Large intestine (tissue), 3 donors: ENCODE measurements around the gene ROR2. TPM values are rescaled to one million over a fixed set of nuclear protein-coding genes. Genes with fewer than 3 reads are reported as not detected.

Experiments used
- DNase-seq, 2 donors: peaks; one replicate each; pipeline versions ENCODE4 v3.0.0 to v3.0.0-alpha.2; 2013
- H3K27ac ChIP-seq: one replicate; pipeline ENCODE4 v1.5.1; 2013; ENCODE audit warnings: low read length
- H3K27me3 ChIP-seq: 2 replicates; pipeline ENCODE4 v1.6.1; 2013; ENCODE audit warnings: low read length; ENCODE audit not compliant: control insufficient read depth, insufficient read depth
- H3K36me3 ChIP-seq: 2 replicates; pipeline ENCODE4 v1.6.1; 2013; ENCODE audit warnings: low read length; ENCODE audit not compliant: control insufficient read depth, insufficient read depth
- H3K4me1 ChIP-seq: one replicate; pipeline ENCODE4 v1.6.1; 2013; ENCODE audit warnings: low read length; ENCODE audit not compliant: control insufficient read depth, insufficient read depth
- H3K4me3 ChIP-seq: one replicate; pipeline ENCODE4 v1.5.1; 2013; ENCODE audit warnings: low read length
- H3K9me3 ChIP-seq: one replicate; pipeline ENCODE4 v1.6.1; 2013; ENCODE audit warnings: mild to moderate bottlenecking, low read depth, low read length, moderate library complexity; ENCODE audit not compliant: control insufficient read depth
- WGBS: methylation state at CpG from one replicate; pipeline ENCODE4 v1.1.5; 2013; ENCODE audit warnings: low lambda C conversion rate; ENCODE audit not compliant: insufficient coverage; 5-methylcytosine and 5-hydroxymethylcytosine counted together
- polyA plus RNA-seq: library from polyadenylated mRNA; unstranded; fragments of 120-200 nt; gene quantifications from one replicate; pipeline ENCODE4 v1.2.1, GENCODE V29; 2013

ROR2 gene
- polyA plus RNA-seq, 1 donor = 17.5 TPM

DNA sequence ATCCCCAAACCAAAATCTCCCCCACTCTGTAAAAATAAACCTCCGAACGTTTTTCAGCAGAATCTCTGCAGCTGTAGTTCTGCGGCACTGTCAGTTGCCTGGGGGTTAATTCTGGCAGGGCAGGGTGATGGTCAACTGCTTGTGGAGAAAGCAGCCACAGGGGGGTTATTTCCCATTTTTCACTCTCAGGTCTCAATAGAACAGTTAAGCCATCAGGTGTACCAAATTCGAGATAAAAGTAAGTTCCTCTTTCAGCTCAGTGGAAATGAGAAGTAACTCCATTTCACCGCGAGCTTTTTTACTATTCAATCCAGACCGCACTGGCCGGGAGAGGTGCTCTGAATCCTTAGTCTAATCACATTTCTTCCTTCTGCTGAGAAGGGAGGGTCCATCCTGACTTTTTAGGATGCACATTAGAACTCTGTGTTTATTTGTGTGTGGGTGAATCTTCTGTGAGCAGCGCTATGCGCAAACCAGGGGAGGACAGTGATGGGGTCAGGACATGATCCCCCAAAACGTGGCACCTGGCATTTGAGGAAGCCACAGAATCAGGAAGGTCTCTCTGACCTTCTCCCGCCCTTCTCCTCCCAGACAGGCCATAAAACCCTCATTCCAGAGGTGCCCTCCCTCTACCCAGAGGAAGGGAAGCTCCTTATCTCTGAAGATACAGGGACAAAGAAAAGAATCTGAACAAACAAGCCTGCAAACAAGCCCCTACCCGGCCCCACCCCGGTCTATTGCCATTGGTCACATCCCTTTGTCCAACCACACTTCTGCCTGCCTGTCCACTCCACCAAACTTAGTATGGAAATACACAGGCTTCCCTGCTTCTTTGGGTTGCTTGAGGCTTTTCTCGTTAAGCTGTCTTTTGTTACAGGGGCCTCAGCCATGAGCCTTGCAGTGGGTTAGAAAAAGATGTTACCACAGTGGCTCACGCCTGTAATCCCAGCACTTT lies 229.0 kb downstream of the ROR2 start:
- Histone ChIP-seq H3K4me3 (no peak overlapping the region), H3K27ac (no peak overlapping the region), H3K27me3 (peaks cover 4% of the 10 kb centered on the region), H3K9me3 (no peaks in the 10 kb centered on the region), H3K4me1 (no peaks in the 10 kb centered on the region), H3K36me3 (peaks cover 25% of the 10 kb centered on the region)
- no CpG with 5 or more reads among the region's 16 CpGs for WGBS
- no peak for DNase-seq

DNA sequence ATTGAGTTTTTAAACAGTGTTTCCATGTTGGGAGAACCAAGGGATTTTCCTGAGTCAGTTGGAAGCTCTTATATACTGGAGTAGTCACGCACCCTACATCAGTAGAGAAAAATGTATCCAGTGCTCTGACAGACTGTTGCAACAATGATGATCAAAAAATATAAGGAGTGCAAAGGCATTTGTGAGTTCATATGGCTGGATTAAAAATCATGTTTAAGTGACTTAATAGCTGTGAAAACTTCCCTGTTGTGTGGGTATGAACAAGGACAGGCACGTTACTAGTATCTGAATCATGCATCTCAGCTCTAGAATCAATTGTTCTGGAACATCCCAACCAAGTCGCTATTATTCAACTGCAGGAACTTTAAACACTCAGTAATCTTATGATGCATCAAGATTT lies 229.7 kb downstream of the ROR2 start:
- H3K27me3 ChIP-seq = peaks cover 4% of the 10 kb centered on the region
- peaks cover 18% of the 10 kb centered on the region for H3K36me3 ChIP-seq
- H3K4me1 ChIP-seq = no peaks in the 10 kb centered on the region
- no peak for DNase-seq
- H3K27ac ChIP-seq = no peak overlapping the region
- WGBS = 82% methylated on average over 2 of the region's 3 CpGs
- no peaks in the 10 kb centered on the region for H3K9me3 ChIP-seq
- H3K4me3 ChIP-seq = no peak overlapping the region

DNA sequence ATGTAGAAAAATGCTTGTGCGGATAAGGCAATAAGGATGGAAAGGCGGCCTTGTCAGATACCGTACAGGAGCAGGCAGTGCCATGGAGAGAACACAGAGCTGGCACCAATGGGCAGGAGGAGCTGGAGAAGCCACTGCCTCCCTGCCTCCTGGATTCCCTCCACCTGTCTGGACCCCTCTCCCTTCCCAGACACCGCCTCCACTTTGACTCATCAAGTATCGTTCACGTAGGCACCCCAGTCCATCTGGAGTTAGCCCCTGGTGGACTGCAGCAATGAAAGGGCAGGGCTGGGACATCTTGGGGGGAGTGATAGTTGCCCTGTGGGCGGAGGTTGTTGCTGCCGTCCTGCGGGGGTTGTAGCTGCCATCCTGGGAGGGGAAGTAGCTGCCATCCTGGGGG lies 232.0 kb downstream of the ROR2 start:
- H3K4me3 ChIP-seq = no peak overlapping the region
- H3K27ac ChIP-seq = no peak overlapping the region
- peaks cover 6% of the 10 kb centered on the region for H3K36me3 ChIP-seq
- peaks cover 4% of the 10 kb centered on the region for H3K9me3 ChIP-seq
- H3K27me3 ChIP-seq = peaks cover 4% of the 10 kb centered on the region
- H3K4me1 ChIP-seq = no peaks in the 10 kb centered on the region
- whole genome bisulfite sequencing = no CpG with 5 or more reads among the region's 9 CpGs
- DNase-seq = no peak

DNA sequence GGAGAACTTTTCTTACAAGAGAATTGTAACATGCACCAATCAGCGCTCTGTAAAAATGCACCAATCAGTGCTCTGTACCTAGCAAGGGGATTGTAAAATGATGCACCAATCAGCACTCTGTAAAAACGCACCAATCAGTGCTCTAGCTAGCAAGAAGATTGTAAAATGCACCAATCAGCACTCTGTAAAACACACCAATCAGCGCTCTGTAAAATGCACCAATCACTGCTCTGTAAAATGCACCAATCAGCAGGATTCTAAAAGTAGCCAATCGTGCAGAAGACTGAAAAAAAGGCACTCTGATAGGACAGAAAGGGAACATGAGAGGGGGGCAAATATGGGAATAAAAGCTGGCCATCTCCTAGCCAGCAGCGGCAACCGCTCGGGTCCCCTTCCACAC lies 233.2 kb downstream of the ROR2 start:
- H3K4me3 ChIP-seq = no peak overlapping the region
- H3K9me3 ChIP-seq = peaks cover 4% of the 10 kb centered on the region
- no peak for DNase-seq
- H3K27ac ChIP-seq = no peak overlapping the region
- H3K4me1 ChIP-seq = no peaks in the 10 kb centered on the region
- WGBS = 100% methylated on average over 3 of the region's 7 CpGs
- peaks cover 4% of the 10 kb centered on the region for H3K27me3 ChIP-seq
- no peaks in the 10 kb centered on the region for H3K36me3 ChIP-seq

DNA sequence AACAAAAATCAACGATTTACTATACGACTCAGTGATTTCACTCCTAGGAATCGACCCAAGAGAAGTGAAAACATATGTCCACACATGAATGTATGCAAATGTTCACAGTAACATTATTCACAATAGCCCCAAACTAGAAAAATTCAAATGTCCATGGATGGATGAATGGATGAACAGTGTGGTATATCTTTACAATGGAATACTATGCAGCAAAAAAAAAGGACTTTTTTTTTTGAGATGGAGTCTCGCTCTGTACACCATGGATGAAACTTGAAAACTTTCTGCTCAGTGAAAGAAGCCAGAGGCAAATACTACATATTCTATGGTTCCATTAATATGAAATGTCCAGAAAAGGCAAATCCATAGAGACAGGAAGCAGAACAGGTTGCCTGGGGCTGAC lies 233.8 kb downstream of the ROR2 start:
- peaks cover 4% of the 10 kb centered on the region for H3K9me3 ChIP-seq
- no peak overlapping the region for H3K27ac ChIP-seq

GRCh38 chr9:91714874-91715615 lies 235.0 kb downstream of the ROR2 start:
- no peaks in the 10 kb centered on the region for H3K36me3 ChIP-seq
- peak overlapping the region; percentile 35 for H3K4me3 ChIP-seq
- H3K27me3 ChIP-seq = peaks cover 4% of the 10 kb centered on the region
- DNase-seq = no peak
- WGBS = no CpG with 5 or more reads among the region's 14 CpGs
- H3K4me1 ChIP-seq = no peaks in the 10 kb centered on the region
- H3K9me3 ChIP-seq = peaks cover 8% of the 10 kb centered on the region
- no peak overlapping the region for H3K27ac ChIP-seq

More for the DNA sequence above, 233.8 kb downstream of the ROR2 start:
- whole genome bisulfite sequencing = 100% methylated on average over 3 of the region's 4 CpGs
- H3K27me3 ChIP-seq = peaks cover 4% of the 10 kb centered on the region
- H3K4me1 ChIP-seq = no peaks in the 10 kb centered on the region
- no peaks in the 10 kb centered on the region for H3K36me3 ChIP-seq
- DNase-seq = no peak
- H3K4me3 ChIP-seq = no peak overlapping the region

DNA sequence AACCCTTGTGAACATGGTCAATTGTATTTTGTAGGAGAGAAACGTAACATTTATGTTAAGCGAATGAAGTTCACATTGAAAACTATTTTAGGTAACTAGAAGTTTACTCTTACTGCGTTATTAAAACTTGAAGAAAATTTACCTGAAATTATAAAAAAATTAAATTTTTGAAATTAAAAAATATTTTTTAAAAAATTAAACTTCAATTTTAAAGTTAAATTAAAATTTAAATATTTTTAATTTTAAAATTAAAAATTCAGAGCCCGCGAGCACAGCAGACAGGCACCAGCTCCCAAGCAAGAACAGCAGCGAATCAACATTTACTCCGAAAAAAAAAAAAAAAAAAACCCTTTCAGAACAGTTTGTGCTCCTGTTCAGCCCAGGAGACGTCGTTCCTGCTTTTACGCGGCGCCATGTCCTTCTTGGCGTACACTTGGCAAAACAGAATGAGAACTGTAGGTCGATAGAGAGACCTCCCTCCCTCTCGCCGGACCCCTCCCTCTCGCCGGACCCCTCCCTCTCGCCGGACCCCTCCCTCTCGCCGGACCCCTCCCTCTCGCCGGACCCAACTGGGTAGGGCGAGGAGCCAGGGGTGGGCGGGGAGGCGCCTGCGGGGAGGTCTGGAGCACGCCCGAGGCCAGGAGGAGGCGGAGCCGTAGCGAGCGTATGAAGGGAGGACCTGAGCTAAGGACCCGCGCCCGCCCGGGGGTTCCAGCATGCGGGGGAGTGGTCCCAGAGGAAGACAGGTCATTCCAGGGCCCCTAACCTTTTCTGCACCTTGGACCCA lies 235.8 kb downstream of the ROR2 start:
- H3K4me3 ChIP-seq = peak overlapping the region; percentile 35
- H3K27ac ChIP-seq = no peak overlapping the region
- no peaks in the 10 kb centered on the region for H3K4me1 ChIP-seq
- H3K9me3 ChIP-seq = peaks cover 8% of the 10 kb centered on the region
- 50% methylated on average over 5 of the region's 39 CpGs for WGBS
- peak; percentile 15 to 60 for DNase-seq
- H3K36me3 ChIP-seq = no peaks in the 10 kb centered on the region
- peaks cover 3% of the 10 kb centered on the region for H3K27me3 ChIP-seq

GRCh38 chr9:91712811-91713210 lies 237.2 kb downstream of the ROR2 start:
- 93% methylated on average over 2 of the region's 7 CpGs for WGBS
- no peaks in the 10 kb centered on the region for H3K4me1 ChIP-seq
- H3K27me3 ChIP-seq = no peaks in the 10 kb centered on the region
- no peaks in the 10 kb centered on the region for H3K36me3 ChIP-seq
- peaks cover 8% of the 10 kb centered on the region for H3K9me3 ChIP-seq
- no peak for DNase-seq
- no peak overlapping the region for H3K4me3 ChIP-seq
- no peak overlapping the region for H3K27ac ChIP-seq

DNA sequence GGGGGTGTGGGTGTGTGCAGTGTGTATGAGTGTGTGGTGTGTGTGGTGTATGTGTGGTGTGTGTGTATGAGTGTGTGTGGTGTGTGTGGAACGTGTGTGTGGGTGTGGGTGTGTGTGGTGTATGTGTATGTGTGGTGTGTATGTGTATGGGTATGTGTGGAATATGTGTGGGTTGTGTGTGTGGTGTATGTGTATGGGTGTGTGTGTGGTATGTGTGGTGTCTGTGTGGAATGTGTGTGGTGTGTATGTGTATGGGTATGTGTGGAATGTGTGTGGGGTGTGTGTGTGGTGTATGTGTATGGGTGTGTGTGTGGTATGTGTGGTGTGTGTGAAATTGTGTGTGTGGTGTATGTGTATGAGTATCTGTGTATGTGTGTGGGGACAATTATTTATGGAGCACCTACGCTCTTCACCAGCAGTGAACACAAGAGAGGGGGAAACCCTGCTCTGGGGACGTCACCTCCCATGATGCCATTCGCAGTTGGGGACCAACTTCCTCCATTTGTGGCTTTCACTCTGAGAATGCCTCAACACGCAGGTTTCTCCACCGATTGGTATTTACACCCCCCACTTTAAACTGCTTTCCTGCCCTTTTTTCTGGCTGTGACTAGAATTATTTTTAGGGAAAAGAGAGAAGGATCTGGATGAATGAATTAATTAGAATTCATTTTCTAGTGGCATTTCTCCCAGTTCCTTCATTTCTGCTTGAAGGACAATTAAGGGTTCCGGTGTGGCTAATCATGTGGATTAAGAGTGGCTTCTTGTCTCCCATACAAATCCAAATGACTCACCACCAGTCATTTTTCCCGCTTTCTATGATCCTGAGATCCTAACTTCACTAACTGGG lies 238.1 kb downstream of the ROR2 start:
- no peak overlapping the region for H3K27ac ChIP-seq
- DNase-seq = peak in 1 of 2 donors; percentile 31
- H3K9me3 ChIP-seq = peaks cover 8% of the 10 kb centered on the region
- H3K4me3 ChIP-seq = no peak overlapping the region
- H3K4me1 ChIP-seq = no peaks in the 10 kb centered on the region
- H3K36me3 ChIP-seq = no peaks in the 10 kb centered on the region
- WGBS = 78% methylated on average over 4 of the region's 8 CpGs
- no peaks in the 10 kb centered on the region for H3K27me3 ChIP-seq
